Activated naive CD4-positive, alpha-beta T cell treated with anti-CD3 and anti-CD28 coated beads, Interleukin-2, amount 50 U/mL, for 24 hours (primary cell): ENCODE measurements around the gene MARCO.
"Not testable (repeated sequence)": the region's sequence is repeated elsewhere in the genome, so short reads cannot be mapped to it uniquely, and the experiment has no call there.

Source experiments
- H3K27ac Mint-ChIP-seq: one replicate; pipeline ENCODE4 v1.8.0; 2021; ENCODE audit warnings: mild to moderate bottlenecking, mixed read lengths
- H3K27me3 Mint-ChIP-seq: one replicate; pipeline ENCODE4 v1.8.0; 2021; ENCODE audit warnings: mixed read lengths
- H3K36me3 Mint-ChIP-seq: one replicate; pipeline ENCODE4 v1.8.0; 2021; ENCODE audit warnings: mixed read lengths
- H3K4me1 Mint-ChIP-seq: one replicate; pipeline ENCODE4 v1.8.0; 2021; ENCODE audit warnings: mixed read lengths
- H3K4me3 Mint-ChIP-seq: one replicate; pipeline ENCODE4 v1.8.0; 2021; ENCODE audit warnings: mild to moderate bottlenecking, mixed read lengths
- H3K9me3 Mint-ChIP-seq: one replicate; pipeline ENCODE4 v1.8.0; 2021; ENCODE audit warnings: mixed read lengths

MARCO gene

DNA sequence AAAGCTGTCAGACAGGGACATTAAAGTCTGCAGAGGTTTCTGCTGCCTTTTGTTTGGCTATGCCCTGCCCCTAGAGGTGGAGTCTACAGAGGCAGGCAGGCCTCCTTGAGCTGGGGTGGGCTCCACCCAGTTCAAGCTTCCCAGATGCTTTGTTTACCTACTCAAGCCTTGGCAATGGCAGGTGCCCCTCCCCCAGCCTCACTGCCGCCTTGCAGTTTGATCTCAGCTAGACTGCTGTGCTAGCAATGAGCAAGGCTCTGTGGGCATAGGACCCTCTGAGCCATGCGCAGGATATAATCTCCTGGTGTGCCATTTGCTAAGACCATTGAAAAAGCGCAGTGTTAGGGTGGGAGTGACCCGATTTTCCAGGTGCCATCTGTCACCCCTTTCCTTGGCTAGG is 61.9 kb downstream of the MARCO start:
- not testable (repeated sequence) for H3K4me3 Mint-ChIP-seq, H3K9me3 Mint-ChIP-seq, H3K4me1 Mint-ChIP-seq, H3K36me3 Mint-ChIP-seq, H3K27me3 Mint-ChIP-seq, H3K27ac Mint-ChIP-seq

DNA sequence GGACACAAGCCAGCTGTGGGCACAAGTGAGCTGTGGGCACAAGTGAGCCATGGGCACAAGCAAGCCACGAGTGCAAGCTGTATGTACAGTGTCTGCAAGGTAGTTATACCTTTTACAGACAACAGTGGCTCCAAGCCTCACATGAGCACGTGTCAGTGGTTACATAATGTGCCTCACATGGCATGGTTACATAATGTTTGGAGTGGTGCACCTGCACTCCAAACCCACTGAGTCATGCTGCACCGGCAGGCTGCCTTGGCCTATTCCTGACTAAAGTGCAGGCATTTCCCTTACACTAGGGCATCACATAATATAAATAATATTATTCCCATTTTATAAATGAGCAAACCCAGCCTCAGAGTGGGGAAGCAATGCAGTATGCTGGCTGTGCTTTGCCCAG is 62.6 kb downstream of the MARCO start:
- Mint-ChIP-seq H3K4me3 (no peak overlapping the region), H3K4me1 (no peaks in the 10 kb centered on the region), H3K27ac (no peak overlapping the region), H3K27me3 (peaks cover 3% of the 10 kb centered on the region), H3K9me3 (no peaks in the 10 kb centered on the region), H3K36me3 (no peaks in the 10 kb centered on the region)

DNA sequence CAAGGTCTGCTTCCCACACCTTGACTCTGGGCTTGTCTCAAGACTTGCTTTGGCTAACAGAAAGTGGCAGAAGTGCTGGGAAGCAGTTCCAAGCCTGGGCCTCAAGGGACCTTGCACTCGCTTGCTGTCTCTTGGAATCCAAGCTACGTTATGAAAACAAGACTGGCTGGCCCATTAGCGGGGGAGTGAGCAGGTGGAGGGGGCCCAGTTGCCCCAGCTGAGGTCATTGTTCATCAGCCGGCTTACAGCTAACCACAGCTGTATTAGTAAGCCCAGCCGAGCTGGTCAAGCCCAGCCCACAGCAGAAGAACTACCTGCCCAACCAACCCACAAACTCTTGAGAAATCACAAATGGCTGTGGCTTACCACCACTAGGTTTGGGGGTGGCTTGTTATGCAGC is 63.1 kb downstream of the MARCO start:
- Mint-ChIP-seq H3K4me1 (no peaks in the 10 kb centered on the region), H3K9me3 (no peaks in the 10 kb centered on the region), H3K27ac (no peak overlapping the region), H3K36me3 (no peaks in the 10 kb centered on the region), H3K4me3 (no peak overlapping the region), H3K27me3 (peaks cover 6% of the 10 kb centered on the region)

DNA sequence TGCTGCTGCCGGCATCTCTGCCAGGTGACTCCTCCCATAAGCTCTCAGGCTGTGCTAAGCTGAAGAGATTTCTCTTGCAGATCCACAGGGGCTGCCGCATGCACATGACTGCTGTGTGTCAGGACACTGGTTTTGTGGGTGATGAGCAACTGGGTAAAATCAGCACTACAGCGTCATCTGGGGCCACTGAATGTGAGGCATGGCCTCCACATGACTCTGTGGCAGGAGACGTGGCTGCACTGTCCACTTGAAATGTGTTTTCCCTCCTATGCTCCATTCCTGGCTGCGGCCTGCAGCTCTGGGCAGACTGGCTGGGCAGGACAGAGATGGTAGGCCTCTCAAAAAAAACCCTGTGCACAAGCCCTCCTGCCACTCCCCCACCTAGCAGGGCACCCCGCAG is 63.6 kb downstream of the MARCO start:
- Mint-ChIP-seq H3K36me3 (no peaks in the 10 kb centered on the region), H3K9me3 (no peaks in the 10 kb centered on the region), H3K27ac (no peak overlapping the region), H3K27me3 (peaks cover 7% of the 10 kb centered on the region), H3K4me3 (no peak overlapping the region), H3K4me1 (no peaks in the 10 kb centered on the region)

DNA sequence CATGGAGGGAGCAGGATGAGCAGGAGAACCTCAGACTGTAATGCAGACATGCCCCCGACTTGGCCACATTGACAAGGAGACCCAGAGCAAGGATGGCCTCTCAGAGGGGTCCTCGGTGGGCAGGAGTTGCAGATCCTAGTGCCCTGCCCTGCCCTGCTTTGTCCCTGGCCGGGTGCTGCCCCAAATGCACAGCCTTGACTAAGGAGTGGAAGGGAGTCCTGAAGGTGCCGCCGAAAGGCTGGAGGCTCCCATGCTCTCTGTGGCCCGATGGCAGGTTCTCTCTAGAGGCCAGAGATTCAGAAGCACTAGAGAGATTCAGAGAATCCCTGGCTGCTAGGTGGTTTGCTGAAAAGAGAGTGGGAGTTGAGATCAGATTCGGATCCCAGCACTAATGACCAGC is 64.4 kb downstream of the MARCO start:
- Mint-ChIP-seq H3K27ac (no peak overlapping the region), H3K9me3 (no peaks in the 10 kb centered on the region), H3K36me3 (no peaks in the 10 kb centered on the region), H3K27me3 (peaks cover 13% of the 10 kb centered on the region), H3K4me1 (peaks cover 4% of the 10 kb centered on the region), H3K4me3 (no peak overlapping the region)

DNA sequence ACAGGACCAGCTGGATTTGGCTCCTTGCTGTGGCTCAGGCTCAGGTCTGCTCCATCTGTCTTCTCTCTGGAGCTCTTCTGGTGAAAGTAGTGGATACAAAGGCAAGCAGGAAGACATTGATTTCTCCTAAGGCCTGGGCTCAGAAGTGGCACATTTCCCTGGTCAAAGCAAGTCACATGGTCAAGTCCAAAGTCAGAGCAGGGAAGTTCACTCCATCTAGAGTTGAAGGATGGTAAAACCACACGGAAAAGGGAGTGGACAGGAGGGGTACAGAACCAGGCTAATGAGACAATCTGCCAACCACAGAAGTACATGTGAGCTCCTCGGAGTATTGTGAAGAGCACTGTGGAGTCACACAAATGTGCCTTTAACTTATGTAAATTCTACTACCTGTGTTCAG is 66.1 kb downstream of the MARCO start:
- Mint-ChIP-seq H3K27ac (no peak overlapping the region), H3K4me1 (peaks cover 12% of the 10 kb centered on the region), H3K27me3 (peaks cover 20% of the 10 kb centered on the region), H3K9me3 (no peaks in the 10 kb centered on the region), H3K4me3 (no peak overlapping the region), H3K36me3 (no peaks in the 10 kb centered on the region)

DNA sequence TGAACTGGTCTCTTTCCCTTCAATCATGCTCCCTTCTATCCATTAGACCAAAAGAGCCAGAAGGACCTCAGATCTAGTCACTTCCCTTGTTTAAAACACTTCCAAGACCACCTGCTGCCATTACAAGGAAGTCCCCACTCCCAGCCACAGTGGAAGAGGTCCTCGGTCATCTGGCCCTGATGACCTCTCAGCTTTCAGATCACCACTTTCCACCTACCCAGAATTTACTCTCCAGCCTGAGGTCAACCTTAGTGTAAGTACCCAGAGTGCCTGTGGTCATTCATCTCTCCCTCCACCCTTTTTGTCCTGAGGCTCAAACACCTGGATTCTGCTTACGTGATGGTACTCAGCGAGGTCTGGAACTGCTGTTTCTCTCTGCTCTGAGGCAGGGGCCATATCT is 67.1 kb downstream of the MARCO start:
- no peaks in the 10 kb centered on the region for H3K9me3 Mint-ChIP-seq
- H3K4me1 Mint-ChIP-seq = peaks cover 12% of the 10 kb centered on the region
- no peak overlapping the region for H3K27ac Mint-ChIP-seq
- peaks cover 20% of the 10 kb centered on the region for H3K27me3 Mint-ChIP-seq
- no peak overlapping the region for H3K4me3 Mint-ChIP-seq
- H3K36me3 Mint-ChIP-seq = no peaks in the 10 kb centered on the region

DNA sequence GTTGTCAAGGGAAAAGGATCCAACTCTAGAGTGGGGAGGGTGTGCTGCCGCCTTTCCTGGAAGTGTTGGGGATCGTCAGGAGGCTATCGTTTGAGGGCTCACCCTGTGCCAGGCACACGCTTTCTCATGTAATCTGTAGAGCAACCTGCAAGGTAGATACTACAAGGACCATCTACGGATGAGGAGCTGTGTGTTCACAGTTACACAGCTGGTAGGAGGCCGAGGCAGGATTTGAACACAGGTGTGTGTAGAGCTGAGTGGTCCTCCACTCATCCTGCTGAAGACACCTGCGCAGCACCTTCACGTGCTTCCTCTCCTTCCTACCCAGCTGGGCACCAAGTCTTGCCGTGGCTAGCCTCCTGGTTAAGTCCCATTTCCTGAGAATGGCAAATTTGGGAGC is 68.3 kb downstream of the MARCO start:
- H3K9me3 Mint-ChIP-seq = no peaks in the 10 kb centered on the region
- H3K27me3 Mint-ChIP-seq = peaks cover 20% of the 10 kb centered on the region
- no peaks in the 10 kb centered on the region for H3K36me3 Mint-ChIP-seq
- peaks cover 12% of the 10 kb centered on the region for H3K4me1 Mint-ChIP-seq
- H3K4me3 Mint-ChIP-seq = no peak overlapping the region
- H3K27ac Mint-ChIP-seq = no peak overlapping the region

DNA sequence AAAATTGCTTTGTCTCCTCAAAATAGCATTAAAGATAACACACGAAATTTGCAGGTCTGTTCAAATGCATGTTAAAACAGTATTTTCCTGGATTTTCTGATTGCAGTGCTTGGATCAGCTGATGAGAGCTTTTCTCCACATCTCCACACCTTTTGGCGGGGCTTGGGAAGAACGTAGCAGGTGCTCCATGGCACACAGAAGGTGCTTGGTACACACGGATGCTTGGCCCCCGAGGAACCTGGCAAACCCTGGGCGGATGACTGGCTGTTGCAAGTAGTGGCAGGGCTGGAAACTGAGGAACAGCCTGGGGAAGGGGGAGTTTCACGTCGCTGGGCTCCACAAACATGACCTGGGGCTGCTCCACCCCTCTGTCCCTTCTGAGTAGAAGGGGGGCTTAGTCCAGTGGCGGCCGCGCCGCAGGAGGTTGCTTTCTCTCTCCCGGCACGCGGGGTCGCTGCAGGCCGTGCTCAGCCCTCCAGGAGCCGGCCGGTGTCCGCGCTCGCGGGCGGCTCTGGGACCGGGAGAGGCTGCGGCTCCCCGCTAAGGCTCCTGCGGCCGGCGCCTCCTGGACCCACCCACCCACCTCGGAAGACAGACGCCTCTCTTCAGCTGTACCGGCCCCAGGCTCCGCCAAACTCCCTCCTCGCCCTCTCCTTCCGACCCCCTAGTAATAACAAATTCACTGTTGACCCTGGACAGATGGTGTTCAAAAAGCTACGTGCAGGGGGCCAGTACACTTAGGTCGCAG is 69.3 kb downstream of the MARCO start:
- peaks cover 20% of the 10 kb centered on the region for H3K27me3 Mint-ChIP-seq
- no peak overlapping the region for H3K27ac Mint-ChIP-seq
- H3K9me3 Mint-ChIP-seq = no peaks in the 10 kb centered on the region
- H3K4me3 Mint-ChIP-seq = no peak overlapping the region
- H3K4me1 Mint-ChIP-seq = peaks cover 12% of the 10 kb centered on the region
- H3K36me3 Mint-ChIP-seq = no peaks in the 10 kb centered on the region

DNA sequence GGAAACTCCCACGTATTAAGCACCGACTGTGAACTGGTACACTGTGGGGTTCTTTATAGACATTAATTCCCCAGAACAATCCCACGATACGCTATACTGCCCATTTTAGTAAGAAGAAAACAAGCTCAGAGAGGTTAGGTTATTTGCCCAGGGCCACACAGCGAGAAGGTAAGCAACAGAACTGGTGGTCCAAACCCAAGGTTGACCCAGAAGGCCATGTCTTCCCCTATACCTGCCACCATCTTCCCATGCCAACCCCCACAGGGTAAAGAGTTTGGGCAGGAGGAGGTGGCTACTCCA is 69.9 kb downstream of the MARCO start:
- H3K4me3 Mint-ChIP-seq = no peak overlapping the region
- peaks cover 20% of the 10 kb centered on the region for H3K27me3 Mint-ChIP-seq
- H3K36me3 Mint-ChIP-seq = no peaks in the 10 kb centered on the region
- no peaks in the 10 kb centered on the region for H3K9me3 Mint-ChIP-seq
- no peak overlapping the region for H3K27ac Mint-ChIP-seq
- H3K4me1 Mint-ChIP-seq = peaks cover 12% of the 10 kb centered on the region

DNA sequence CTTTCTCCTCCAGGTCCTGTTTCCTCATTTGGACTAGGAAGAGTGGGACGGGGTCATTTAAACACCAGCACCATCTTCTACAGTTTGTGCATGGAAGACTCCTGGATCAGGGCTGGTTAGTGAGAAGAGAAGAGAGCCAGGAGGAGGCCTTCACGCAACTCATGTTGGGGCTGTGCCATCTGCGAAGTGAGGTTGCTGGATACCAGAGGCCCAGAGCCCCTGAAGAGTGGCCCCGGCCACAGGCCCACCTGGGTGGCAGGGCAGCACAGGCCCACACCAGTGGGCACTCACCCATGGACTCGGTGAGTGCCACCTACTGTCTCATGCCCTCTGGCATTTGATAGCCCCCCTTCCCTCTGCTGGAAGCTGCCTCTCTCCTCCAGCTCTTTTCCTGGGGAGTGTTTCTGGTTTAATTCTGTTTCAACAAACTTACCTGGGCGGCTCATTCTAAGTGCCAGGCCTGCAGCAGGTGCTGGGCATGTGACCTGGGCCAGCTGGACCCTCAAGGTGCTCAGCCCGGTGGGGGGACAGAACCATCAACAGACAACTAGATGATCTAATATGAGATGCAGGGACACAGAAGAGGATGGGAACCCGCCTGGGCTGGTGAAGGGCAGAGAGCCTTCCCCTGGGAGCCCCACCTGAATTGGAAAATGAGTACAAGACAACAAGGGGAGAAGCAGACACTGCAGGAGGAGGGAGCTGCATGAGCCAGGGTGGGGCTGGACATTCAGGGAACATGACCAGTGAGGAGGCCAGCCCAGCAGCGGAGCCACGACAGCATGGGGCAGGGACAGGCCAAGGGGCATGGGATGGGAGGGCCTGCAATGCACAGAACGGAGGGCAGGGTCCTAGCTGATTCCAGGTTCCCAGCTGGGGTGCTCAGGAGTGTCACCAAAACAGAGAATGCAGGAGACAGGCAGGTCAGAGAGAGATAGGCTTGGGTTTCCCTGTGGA is 70.6 kb downstream of the MARCO start:
- H3K27me3 Mint-ChIP-seq = peaks cover 20% of the 10 kb centered on the region
- no peaks in the 10 kb centered on the region for H3K36me3 Mint-ChIP-seq
- peaks cover 12% of the 10 kb centered on the region for H3K4me1 Mint-ChIP-seq
- no peak overlapping the region for H3K4me3 Mint-ChIP-seq
- H3K27ac Mint-ChIP-seq = no peak overlapping the region
- no peaks in the 10 kb centered on the region for H3K9me3 Mint-ChIP-seq

DNA sequence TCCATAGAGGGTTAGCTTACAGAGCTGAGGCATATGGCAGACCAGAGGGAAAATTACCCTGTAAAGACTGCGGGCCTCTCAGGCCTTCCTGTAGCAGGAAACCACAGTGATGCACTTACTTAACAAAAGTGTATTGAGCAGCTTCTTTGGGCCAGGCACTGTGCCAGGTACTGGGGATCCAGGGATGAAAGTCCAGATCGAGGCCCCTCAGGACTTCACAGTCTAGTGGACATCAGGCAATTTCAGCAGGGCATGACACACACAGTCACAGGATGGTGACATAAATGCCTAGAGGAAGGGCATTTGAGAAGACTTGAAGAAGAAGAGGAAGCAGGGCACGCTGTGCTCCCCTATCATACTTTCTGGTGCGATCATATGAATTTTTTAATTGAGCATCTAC is 71.7 kb downstream of the MARCO start:
- Mint-ChIP-seq H3K4me3 (no peak overlapping the region), H3K4me1 (peaks cover 12% of the 10 kb centered on the region), H3K9me3 (no peaks in the 10 kb centered on the region), H3K36me3 (no peaks in the 10 kb centered on the region), H3K27me3 (peaks cover 22% of the 10 kb centered on the region), H3K27ac (no peak overlapping the region)

DNA sequence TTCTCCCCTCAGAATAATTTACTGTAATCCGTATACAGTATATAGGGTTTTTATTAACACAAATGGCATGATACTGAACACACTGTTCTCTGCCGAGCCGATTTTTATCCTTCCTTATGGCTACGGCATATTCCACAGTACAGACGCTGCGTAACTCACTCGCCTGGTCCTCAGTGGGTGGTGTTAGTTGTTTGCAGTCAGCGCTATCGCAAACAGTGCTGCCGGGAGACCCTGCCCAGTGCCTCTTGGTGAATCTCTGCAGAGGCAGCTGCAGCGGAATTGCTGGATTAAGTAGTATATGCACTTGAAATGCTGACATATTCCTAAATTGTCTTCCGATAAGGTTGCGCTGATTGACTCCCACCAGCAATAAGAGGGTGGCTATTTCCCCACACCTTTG is 73.9 kb downstream of the MARCO start:
- Mint-ChIP-seq H3K9me3 (no peaks in the 10 kb centered on the region), H3K27ac (no peak overlapping the region), H3K4me1 (peaks cover 11% of the 10 kb centered on the region), H3K36me3 (no peaks in the 10 kb centered on the region), H3K4me3 (no peak overlapping the region), H3K27me3 (peaks cover 12% of the 10 kb centered on the region)

DNA sequence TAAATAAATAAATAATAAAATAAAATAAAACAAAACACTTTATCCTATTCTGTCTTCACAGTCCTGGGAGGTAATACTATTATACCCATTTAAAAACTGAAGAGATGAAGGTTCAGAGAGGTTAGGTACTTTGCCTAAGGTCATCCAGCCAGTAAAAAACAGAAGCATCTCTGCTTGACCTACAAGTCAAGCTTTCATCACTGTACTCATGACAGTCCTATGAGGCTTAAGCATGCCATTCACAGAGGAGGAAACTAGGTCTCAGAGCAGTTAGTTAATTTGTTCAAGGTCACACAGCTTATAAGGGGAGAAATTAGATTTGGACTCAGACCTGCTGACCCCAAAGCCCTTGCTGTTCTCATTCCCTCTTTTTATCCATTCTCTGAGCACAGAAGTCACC is 77.5 kb downstream of the MARCO start:
- Mint-ChIP-seq H3K27ac (no peak overlapping the region), H3K36me3 (no peaks in the 10 kb centered on the region), H3K27me3 (peaks cover 2% of the 10 kb centered on the region), H3K4me3 (no peak overlapping the region), H3K9me3 (no peaks in the 10 kb centered on the region), H3K4me1 (no peaks in the 10 kb centered on the region)

DNA sequence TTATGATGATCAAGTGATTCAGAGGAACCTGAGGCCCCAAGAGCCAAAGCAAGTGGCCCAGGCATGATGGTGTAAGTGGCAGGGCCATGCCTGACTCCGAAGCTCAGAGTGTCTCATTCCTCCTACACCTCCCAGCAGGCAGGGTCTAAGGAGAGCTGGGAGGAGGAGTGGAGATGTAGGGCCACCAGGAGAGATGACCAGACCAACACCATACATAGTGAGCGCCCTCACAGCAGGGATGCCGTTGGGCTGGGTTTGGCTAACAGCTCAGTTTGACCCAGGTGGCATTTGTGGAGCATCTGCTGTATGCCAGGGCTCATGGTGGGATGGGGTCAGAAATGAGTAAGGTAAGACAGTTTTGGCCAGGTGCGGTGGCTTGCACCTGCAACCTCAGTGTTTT is 80.7 kb downstream of the MARCO start:
- no peaks in the 10 kb centered on the region for H3K4me1 Mint-ChIP-seq
- no peaks in the 10 kb centered on the region for H3K9me3 Mint-ChIP-seq
- H3K4me3 Mint-ChIP-seq = no peak overlapping the region
- no peaks in the 10 kb centered on the region for H3K36me3 Mint-ChIP-seq
- no peak overlapping the region for H3K27ac Mint-ChIP-seq
- peaks cover 1% of the 10 kb centered on the region for H3K27me3 Mint-ChIP-seq

DNA sequence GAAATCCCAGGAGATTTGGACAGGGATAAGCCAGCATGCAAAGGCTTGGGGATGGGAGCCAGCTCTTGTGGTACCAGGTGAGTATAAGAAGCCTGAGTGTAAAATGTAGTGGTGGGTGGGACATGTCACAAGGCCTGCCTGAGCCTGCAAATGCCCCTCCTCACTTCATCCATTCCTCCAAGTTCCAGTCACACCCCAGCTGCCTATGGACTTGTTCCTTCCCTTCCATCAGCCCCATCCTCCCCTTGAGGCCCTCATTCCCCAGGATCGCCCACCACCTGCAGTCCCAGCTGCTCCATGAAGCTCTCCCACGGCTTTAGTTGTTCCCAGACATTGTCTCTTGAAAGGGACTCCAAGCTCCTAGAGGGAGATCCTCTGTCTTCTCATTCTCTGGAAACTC is 81.5 kb downstream of the MARCO start:
- Mint-ChIP-seq H3K27me3 (peaks cover 2% of the 10 kb centered on the region), H3K4me3 (no peak overlapping the region), H3K4me1 (no peaks in the 10 kb centered on the region), H3K9me3 (no peaks in the 10 kb centered on the region), H3K36me3 (no peaks in the 10 kb centered on the region), H3K27ac (no peak overlapping the region)
